Stomach (tissue), 9 donors: ENCODE measurements around the gene NDUFS8. TPM values are rescaled to one million over a fixed set of nuclear protein-coding genes. Genes with fewer than 3 reads are reported as not detected.
A peak's percentile ranks its signal among the peaks of the same experiment; 100 is the strongest.

Source experiments
- DNase-seq, 2 donors: peaks; one replicate each; pipeline versions ENCODE4 v3.0.0 to v3.0.0-alpha.2; 2013 to 2019
- H3K27ac ChIP-seq, 5 donors: fragments of 200-600 bp in 4 of 5; sonication (generic) in 4 of 5; one replicate each; pipeline ENCODE4 v1.5.1; 2013 to 2019; ENCODE audit warnings: mild to moderate bottlenecking in 1 of 5, moderate library complexity in 1 of 5
- H3K27me3 ChIP-seq, 3 donors: fragments of 200-600 bp; sonication (generic); one replicate each; pipeline ENCODE4 v1.5.1; 2017 to 2019; ENCODE audit warnings: mixed run types in 1 of 3
- H3K36me3 ChIP-seq, 4 donors: fragments of 200-600 bp; sonication (generic); 1 replicate in 3 of 4; 2 replicates in 1 of 4; pipeline ENCODE4 v1.5.1; 2016 to 2019
- H3K4me1 ChIP-seq, 4 donors: fragments of 200-600 bp; sonication (generic); one replicate each; pipeline ENCODE4 v1.5.1; 2016 to 2019
- H3K4me3 ChIP-seq, 4 donors: fragments of 200-600 bp; sonication (generic) in 3 of 4; one replicate each; pipeline ENCODE4 v1.5.1; 2016 to 2019; ENCODE audit warnings: mild to moderate bottlenecking in 1 of 4
- H3K9me3 ChIP-seq, 4 donors: fragments of 200-600 bp; sonication (generic); one replicate each; pipeline ENCODE4 v1.5.1; 2016 to 2019
- EP300 ChIP-seq: sonication (generic); formaldehyde crosslinking; IDR thresholded peaks from one replicate; pipeline ENCODE4 v1.6.1; 2017; ENCODE audit warnings: antibody characterized with exemption
- POLR2A ChIP-seq, 4 donors: fragments of 450-650 bp; IDR thresholded peaks; one replicate each; pipeline ENCODE4 v1.6.1; 2016; ENCODE audit warnings: antibody characterized with exemption in 4 of 4, control low read depth in 2 of 4, mild to moderate bottlenecking in 1 of 4, moderate library complexity in 1 of 4
- POLR2AphosphoS5 ChIP-seq, 3 donors: sonication (generic); formaldehyde crosslinking; IDR thresholded peaks; one replicate each; pipeline ENCODE4 v1.6.1; 2016; ENCODE audit warnings: antibody characterized with exemption in 3 of 3
- WGBS, 5 donors: extraction: QIAGEN DNeasy Blood & Tissue Kit in 3 of 5; methylation state at CpG; one replicate each; pipeline versions ENCODE4 v1.1.5 to v1.1.7; 2013 to 2018; 5-methylcytosine and 5-hydroxymethylcytosine counted together
- intact Hi-C: fragments of 100-400 bp; cut with DNase I; formaldehyde crosslinking; loops from one replicate; pipeline ENCODE4 v1.15.1; 2023; ENCODE audit warnings: low total_unique reads
- polyA plus RNA-seq, 3 donors: library from polyadenylated mRNA; stranded (reverse); fragments of 200-250 nt; gene quantifications; one replicate each; pipeline ENCODE4 v1.2.3, GENCODE V29; 2013
- total RNA-seq, 5 donors: library from RNA; depleted of rRNA; stranded (reverse); fragments of >200 nt; gene quantifications; one replicate each; pipeline versions ENCODE4 v1.1.0 to v1.2.3, GENCODE V29; 2014 to 2016
- TF ChIP-seq, protein P1 (sequence below), 7 experiments: fragments of 450-650 bp in 4 of 7; fragments of 200-600 bp in 3 of 7; sonication (generic) in 3 of 7; IDR thresholded peaks; one replicate each; pipeline ENCODE4 v1.5.1; 2016 to 2019; ENCODE audit warnings: antibody characterized with exemption in 7 of 7, control low read depth in 2 of 7, mild to moderate bottlenecking in 1 of 7
- donor health status: healthy with polysubstance abuse.
- donor health status: Bipolar disorder and iron deficiency.
- donor health status: healthy.

The NDUFS8 gene
- total and polyA plus RNA-seq, 8 donors, result 52.0 to 310 (median 161) TPM

DNA sequence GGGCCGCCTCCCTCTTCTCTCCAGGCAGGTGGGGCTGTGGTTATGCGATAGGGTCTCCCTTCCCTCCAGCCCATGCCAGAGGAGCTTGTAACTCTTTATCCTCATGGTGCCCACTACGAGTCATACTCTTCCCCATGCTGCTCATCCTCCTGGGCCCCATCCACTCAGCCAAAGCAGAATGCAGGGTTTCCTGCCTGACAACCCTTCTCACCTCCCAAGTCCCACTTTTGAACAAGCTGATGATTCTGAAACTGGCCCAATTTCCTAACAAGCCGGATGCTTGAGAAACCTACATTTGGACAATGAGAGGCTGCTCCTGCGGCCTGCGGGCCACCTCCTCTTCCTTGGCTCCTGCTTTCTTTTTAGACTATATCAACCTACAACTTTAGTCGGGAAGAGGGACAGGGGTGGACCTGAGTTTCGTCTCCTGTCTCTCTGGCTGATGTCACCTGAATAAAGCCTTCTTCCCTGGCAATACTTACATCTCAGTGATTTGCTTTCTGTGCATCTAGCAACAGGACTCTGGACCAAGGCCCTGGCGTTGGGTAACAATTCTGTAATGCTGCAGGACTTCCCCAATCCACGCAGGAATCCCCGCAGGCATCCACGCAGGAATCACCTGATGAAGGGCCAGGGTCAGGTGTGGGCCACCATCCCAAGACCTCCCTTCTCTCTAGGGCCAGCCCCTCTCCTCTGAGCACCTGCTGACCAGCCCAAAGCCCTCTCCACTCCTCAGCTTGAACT, 1.5 kb upstream of the NDUFS8 start:
- H3K4me1 ChIP-seq, result peaks cover 23 to 43% (median 39%) of the 10 kb centered on the region in 4 donors
- H3K36me3 ChIP-seq, result peaks cover 12 to 54% (median 47%) of the 10 kb centered on the region in 4 donors
- H3K9me3 ChIP-seq, result no peaks in the 10 kb centered on the region
- no peaks in the 10 kb centered on the region for H3K27me3 ChIP-seq
- intact Hi-C loops, result no loop called here
- no peak for DNase-seq
- 86 to 92% (median 90%) methylated on average over 10 to 12 of the region's 12 CpGs for WGBS, 5 donors
- TF ChIP-seq POLR2A (IDR thresholded peaks at IDR 0.05), result no peak
- no peak for TF ChIP-seq POLR2AphosphoS5 (IDR thresholded peaks at IDR 0.05)
- no peak for TF ChIP-seq EP300
- TF ChIP-seq, protein P1, sequence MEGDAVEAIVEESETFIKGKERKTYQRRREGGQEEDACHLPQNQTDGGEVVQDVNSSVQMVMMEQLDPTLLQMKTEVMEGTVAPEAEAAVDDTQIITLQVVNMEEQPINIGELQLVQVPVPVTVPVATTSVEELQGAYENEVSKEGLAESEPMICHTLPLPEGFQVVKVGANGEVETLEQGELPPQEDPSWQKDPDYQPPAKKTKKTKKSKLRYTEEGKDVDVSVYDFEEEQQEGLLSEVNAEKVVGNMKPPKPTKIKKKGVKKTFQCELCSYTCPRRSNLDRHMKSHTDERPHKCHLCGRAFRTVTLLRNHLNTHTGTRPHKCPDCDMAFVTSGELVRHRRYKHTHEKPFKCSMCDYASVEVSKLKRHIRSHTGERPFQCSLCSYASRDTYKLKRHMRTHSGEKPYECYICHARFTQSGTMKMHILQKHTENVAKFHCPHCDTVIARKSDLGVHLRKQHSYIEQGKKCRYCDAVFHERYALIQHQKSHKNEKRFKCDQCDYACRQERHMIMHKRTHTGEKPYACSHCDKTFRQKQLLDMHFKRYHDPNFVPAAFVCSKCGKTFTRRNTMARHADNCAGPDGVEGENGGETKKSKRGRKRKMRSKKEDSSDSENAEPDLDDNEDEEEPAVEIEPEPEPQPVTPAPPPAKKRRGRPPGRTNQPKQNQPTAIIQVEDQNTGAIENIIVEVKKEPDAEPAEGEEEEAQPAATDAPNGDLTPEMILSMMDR (IDR thresholded peaks at IDR 0.05), result no peak
- H3K4me3 ChIP-seq, result no peak overlapping the region
- H3K27ac ChIP-seq, result no peak overlapping the region

DNA sequence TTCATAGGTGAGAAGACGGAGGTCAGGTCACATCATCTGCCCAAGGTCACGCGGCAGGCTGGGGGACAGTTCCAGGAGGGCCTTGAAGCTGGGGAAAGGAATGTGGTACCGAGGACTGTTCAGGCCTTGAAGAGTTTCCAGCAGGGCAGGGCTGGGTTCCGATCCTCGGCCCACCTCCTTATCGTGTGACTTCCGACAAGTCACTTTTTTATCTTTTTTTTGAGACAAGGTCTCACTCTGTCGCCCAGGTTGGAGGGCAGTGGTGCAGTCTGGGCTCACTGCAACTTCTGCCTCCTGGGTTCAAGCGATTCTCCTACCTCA, 623 bp downstream of the NDUFS8 start:
- no peaks in the 10 kb centered on the region for H3K9me3 ChIP-seq
- WGBS, 5 donors, result 8 to 15% (median 9%) methylated on average over 9 to 10 of the region's 10 CpGs
- peaks cover 24 to 57% (median 42%) of the 10 kb centered on the region in 4 donors for H3K4me1 ChIP-seq
- intact Hi-C loops, result no loop called here
- no peak for DNase-seq
- H3K4me3 ChIP-seq, result peak overlapping the region; percentile 78 to 87 (median 83)
- H3K27me3 ChIP-seq, result no peaks in the 10 kb centered on the region
- H3K27ac ChIP-seq, result peak overlapping the region; percentile 88 to 92 (median 90)
- peaks cover 15 to 57% (median 47%) of the 10 kb centered on the region in 4 donors for H3K36me3 ChIP-seq
- TF ChIP-seq, protein P1 (IDR thresholded peaks at IDR 0.05), result no peak
- no peak for TF ChIP-seq POLR2AphosphoS5 (IDR thresholded peaks at IDR 0.05)
- TF ChIP-seq EP300, result no peak
- no peak for TF ChIP-seq POLR2A (IDR thresholded peaks at IDR 0.05)

DNA sequence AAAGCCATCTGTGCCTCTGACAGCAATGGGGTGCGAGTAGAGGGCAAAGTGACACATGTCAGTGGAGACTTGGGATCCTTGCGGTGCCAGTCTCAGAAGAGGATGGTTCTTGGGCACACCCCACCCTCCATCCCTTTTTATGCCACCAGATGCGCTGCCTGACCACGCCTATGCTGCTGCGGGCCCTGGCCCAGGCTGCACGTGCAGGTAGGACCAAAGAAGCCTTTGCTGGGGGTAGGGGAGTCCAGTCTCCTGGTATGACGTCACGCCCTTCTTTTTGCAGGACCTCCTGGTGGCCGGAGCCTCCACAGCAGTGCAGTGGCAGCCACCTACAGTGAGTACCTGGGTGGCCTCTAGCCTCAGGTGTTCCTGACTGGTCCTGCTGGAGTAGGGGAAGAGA, 1.5 kb downstream of the NDUFS8 start:
- intact Hi-C loops, result no loop called here
- H3K36me3 ChIP-seq, result peaks cover 15 to 54% (median 45%) of the 10 kb centered on the region in 4 donors
- H3K27me3 ChIP-seq, result no peaks in the 10 kb centered on the region
- no peak for DNase-seq
- peak overlapping the region in 1 of 4 donors; percentile 82 for H3K4me3 ChIP-seq
- no peaks in the 10 kb centered on the region for H3K9me3 ChIP-seq
- H3K27ac ChIP-seq, result peak overlapping the region in 2 of 5 donors; percentile 90 to 92
- WGBS, 5 donors, result 61 to 86% (median 65%) methylated on average over 6 to 9 of the region's 9 CpGs
- peaks cover 32 to 66% (median 51%) of the 10 kb centered on the region in 4 donors for H3K4me1 ChIP-seq
- TF ChIP-seq, protein P1 (IDR thresholded peaks at IDR 0.05), result no peak
- TF ChIP-seq POLR2A (IDR thresholded peaks at IDR 0.05) (no peak), EP300 (no peak), POLR2AphosphoS5 (IDR thresholded peaks at IDR 0.05) (no peak)

DNA sequence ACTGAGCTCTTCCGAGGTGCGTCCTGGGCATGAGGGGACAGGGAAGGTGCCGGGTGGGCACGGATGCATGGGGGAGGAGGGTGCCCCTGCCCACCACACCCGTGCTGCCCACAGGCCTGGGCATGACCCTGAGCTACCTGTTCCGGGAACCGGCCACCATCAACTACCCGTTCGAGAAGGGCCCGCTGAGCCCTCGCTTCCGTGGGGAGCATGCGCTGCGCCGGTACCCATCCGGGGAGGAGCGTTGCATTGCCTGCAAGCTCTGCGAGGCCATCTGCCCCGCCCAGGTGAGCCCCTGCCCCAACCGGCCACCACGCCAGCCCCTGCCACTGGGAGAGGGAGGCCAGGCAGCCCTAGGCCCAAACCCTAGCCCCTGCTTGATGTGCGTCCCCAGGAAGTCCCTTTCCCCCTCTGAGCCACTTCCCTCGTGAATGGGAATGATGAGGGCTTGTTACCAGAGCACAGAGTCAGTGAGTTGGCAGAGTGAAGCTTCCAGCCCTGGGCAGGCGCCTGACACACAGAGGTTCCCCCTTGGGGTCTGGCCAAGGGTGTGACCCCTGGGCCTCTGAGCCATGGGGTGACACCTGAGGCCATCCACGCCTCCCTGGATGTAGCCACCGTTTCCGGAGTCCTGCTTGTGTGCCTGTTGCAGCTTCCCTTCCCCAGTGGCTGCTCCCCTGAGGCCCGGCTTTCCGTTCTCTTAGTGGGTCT, 2.7 kb downstream of the NDUFS8 start:
- Histone ChIP-seq H3K36me3 (peaks cover 15 to 43% (median 40%) of the 10 kb centered on the region in 4 donors), H3K27me3 (no peaks in the 10 kb centered on the region), H3K9me3 (no peaks in the 10 kb centered on the region), H3K27ac (peak overlapping the region; percentile 37 to 68 (median 55)), H3K4me3 (no peak overlapping the region), H3K4me1 (peaks cover 42 to 78% (median 63%) of the 10 kb centered on the region in 4 donors)
- TF ChIP-seq POLR2A (IDR thresholded peaks at IDR 0.05) (no peak), EP300 (no peak), POLR2AphosphoS5 (IDR thresholded peaks at IDR 0.05) (no peak)
- TF ChIP-seq, protein P1 (IDR thresholded peaks at IDR 0.05), result no peak
- WGBS, 5 donors, result 77 to 91% (median 79%) methylated on average over 10 to 29 of the region's 29 CpGs
- no peak for DNase-seq
- intact Hi-C loops, result no loop called here
